Kidney (tissue), 14 donors: Measurements from ENCODE around the gene ARHGEF28. TPM values are rescaled to one million over a fixed set of nuclear protein-coding genes. Genes with fewer than 3 reads are reported as not detected.

Source experiments
- DNase-seq, 5 donors: peaks; one replicate each; pipeline ENCODE4 v3.0.0-alpha.2; 2013 to 2020
- FAIRE-seq: peaks from 2 replicates; lab custom pipeline; 2012; peaks lifted over from hg19 to GRCh38; lab: Jason Lieb, UNC
- H3K27ac ChIP-seq, 2 donors: one replicate each; pipeline ENCODE4 v1.7.0; 2013; ENCODE audit warnings: low read depth in 2 of 2, low read length in 2 of 2, inconsistent platforms in 1 of 2
- H3K27me3 ChIP-seq: one replicate; pipeline ENCODE4 v1.7.1; 2013; ENCODE audit warnings: low read length, inconsistent platforms; ENCODE audit not compliant: control insufficient read depth, insufficient read depth
- H3K36me3 ChIP-seq, 3 donors: one replicate each; pipeline versions ENCODE4 v1.7.0 to v1.7.1; 2013; ENCODE audit warnings: low read length in 3 of 3, control low read depth in 1 of 3, inconsistent platforms in 1 of 3; ENCODE audit not compliant: insufficient read depth in 3 of 3, control insufficient read depth in 2 of 3
- H3K4me1 ChIP-seq, 3 donors: one replicate each; pipeline versions ENCODE4 v1.7.0 to v1.7.1; 2013; ENCODE audit warnings: low read length in 3 of 3, inconsistent platforms in 1 of 3, low read depth in 1 of 3; ENCODE audit not compliant: control insufficient read depth in 2 of 3, insufficient read depth in 2 of 3
- H3K4me3 ChIP-seq, 3 donors: one replicate each; pipeline versions ENCODE4 v1.7.0 to v1.8.1; 2013; ENCODE audit warnings: low read length in 3 of 3, control low read depth in 1 of 3, inconsistent platforms in 1 of 3
- H3K9ac ChIP-seq, 3 donors: one replicate each; pipeline versions ENCODE4 v1.7.0 to v1.7.1; 2013; ENCODE audit warnings: low read length in 3 of 3, control low read depth in 1 of 3, inconsistent platforms in 1 of 3
- H3K9me3 ChIP-seq, 3 donors: one replicate each; pipeline versions ENCODE4 v1.7.0 to v1.7.1; 2013; ENCODE audit warnings: low read length in 3 of 3, control low read depth in 1 of 3, inconsistent platforms in 1 of 3; ENCODE audit not compliant: control insufficient read depth in 2 of 3, insufficient read depth in 1 of 3
- CTCF ChIP-seq: IDR thresholded peaks from 3 replicates; pipeline ENCODE4 v1.5.1; 2012; ENCODE audit warnings: mild to moderate bottlenecking, moderate library complexity, borderline replicate concordance; ENCODE audit not compliant: insufficient read depth; ENCODE audit errors: extremely low read depth
- intact Hi-C: fragments of 100-400 bp; cut with DNase I; formaldehyde crosslinking; loops from one replicate; pipeline ENCODE4 v1.11.1; 2022
- polyA plus RNA-seq: library from polyadenylated mRNA; stranded (reverse); fragments of 350-450 nt; fragmentation: Illumina TruSeq; extraction: RNeasy Lipid Tissue Mini Kit (QIAGEN cat#74804); gene quantifications from one replicate; pipeline ENCODE4 v1.2.3, GENCODE V29; 2014; ENCODE audit warnings: low read depth, low replicate concordance; ENCODE audit not compliant: insufficient read depth
- total RNA-seq: library from RNA; stranded (reverse); fragmentation: NEBNext Ultra II Directional; extraction: Animal tissue kit (Norgen Biotek cat#: 25700); gene quantifications from one replicate; pipeline ENCODE4 v1.2.1, GENCODE V29; 2021
- donor health status: control.
- donor health status: control.
- donor health status: control.
- donor health status: control.
- donor health status: control.
- donor health status: DM: yes; HTN: yes; CAD: no.
- donor health status: Normal renal cell carcinoma (clear cell type).

The ARHGEF28 gene
- total and polyA plus RNA-seq, 2 donors from 2014 or later: 21.9 to 66.3 TPM

DNA sequence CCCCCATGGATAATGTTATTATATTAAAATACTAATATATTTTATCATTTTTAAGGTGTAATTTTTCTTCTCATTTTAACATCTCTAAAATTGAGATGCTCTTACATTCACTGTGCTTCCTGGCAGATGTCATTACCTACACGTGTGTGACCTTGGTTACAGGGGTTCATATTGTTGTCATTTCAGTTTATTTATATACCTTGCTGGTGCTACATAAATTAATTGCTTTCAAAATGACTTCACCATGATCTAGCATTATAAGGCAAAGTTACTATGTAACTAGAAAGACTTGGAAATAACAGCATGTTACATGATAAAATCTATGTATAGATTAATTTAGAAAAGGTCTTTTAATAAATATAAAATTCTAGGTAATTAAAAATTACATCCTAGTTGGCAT lies 60.9 kb downstream of the ARHGEF28 start:
- H3K4me3 ChIP-seq: no peak overlapping the region
- DNase-seq: no peak
- no peaks in the 10 kb centered on the region for H3K4me1 ChIP-seq
- no peak for FAIRE-seq
- no peak overlapping the region for H3K27ac ChIP-seq
- H3K36me3 ChIP-seq: no peaks in the 10 kb centered on the region
- H3K9ac ChIP-seq: no peak overlapping the region
- no peaks in the 10 kb centered on the region for H3K27me3 ChIP-seq
- intact Hi-C loops: no loop called here
- no peak for TF ChIP-seq CTCF
- no peaks in the 10 kb centered on the region for H3K9me3 ChIP-seq

DNA sequence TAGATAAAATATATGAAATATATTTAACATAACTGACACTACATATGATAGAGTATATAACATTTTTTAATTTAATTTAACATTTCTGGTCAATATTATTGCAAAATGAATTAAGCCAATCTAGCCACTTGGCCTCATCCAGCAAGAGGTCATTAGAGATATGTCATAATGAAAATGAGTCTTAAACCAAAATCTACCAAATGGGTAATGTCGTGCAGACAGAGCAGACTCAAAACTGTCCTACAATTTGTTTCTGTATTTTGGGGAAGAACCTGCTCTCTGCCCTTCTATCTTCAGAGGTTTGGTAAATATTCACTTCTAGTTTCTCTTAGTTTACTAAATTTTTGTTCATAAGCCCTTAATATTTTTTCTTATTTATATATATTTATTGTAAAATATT lies 61.4 kb downstream of the ARHGEF28 start:
- Histone ChIP-seq H3K36me3 (no peaks in the 10 kb centered on the region), H3K4me1 (no peaks in the 10 kb centered on the region), H3K4me3 (no peak overlapping the region), H3K9ac (no peak overlapping the region), H3K27ac (no peak overlapping the region), H3K27me3 (no peaks in the 10 kb centered on the region), H3K9me3 (no peaks in the 10 kb centered on the region)
- intact Hi-C loops: no loop called here
- TF ChIP-seq CTCF: no peak
- DNase-seq (no peak), FAIRE-seq (no peak)

- no peak for TF ChIP-seq CTCF
- FAIRE-seq (no peak), DNase-seq (no peak)
- H3K4me3 ChIP-seq: no peak overlapping the region
- H3K36me3 ChIP-seq: no peaks in the 10 kb centered on the region
- no peak overlapping the region for H3K27ac ChIP-seq
- H3K27me3 ChIP-seq: no peaks in the 10 kb centered on the region
- H3K9ac ChIP-seq: no peak overlapping the region
- peaks cover 0 to 9% (median 5%) of the 10 kb centered on the region in 3 donors for H3K4me1 ChIP-seq
- intact Hi-C loops: no loop called here
- H3K9me3 ChIP-seq: no peaks in the 10 kb centered on the region
Observed at GRCh38 chr5:73690015-73690414, 64.0 kb downstream of the ARHGEF28 start.
